A673 (cell line): Measurements from ENCODE around the gene TCEA2. TPM values are rescaled to one million over a fixed set of nuclear protein-coding genes. Genes with fewer than 3 reads are reported as not detected.

Experiments
- BruUV-seq: library from RNA; stranded (reverse); fragments of 400-500 nt; replicated peaks from 2 replicates; lab custom pipeline; 2021; lab: Mats Ljungman, UMichigan
- CTCF ChIA-PET: fragments of 300-600 bp; sonication (Branson Sonifier 250); formaldehyde crosslinking; loops from one replicate; lab custom pipeline; 2022; ENCODE audit warnings: antibody characterized with exemption; lab: Charles Lee
- POLR2A ChIA-PET: fragments of 300-600 bp; sonication (Branson Sonifier 250); formaldehyde crosslinking; loops from one replicate; lab custom pipeline; 2022; ENCODE audit warnings: antibody characterized with exemption; ENCODE audit not compliant: low non-redundant PET; lab: Charles Lee
- DNase-seq: peaks from one replicate; pipeline ENCODE4 v3.0.0-alpha.2; 2015; ENCODE audit warnings: low spot score
- H3K27ac ChIP-seq: fragments of 200-600 bp; sonication (generic); 2 replicates; pipeline ENCODE4 v1.5.1; 2016; ENCODE audit warnings: mixed run types, low read depth, mild to moderate bottlenecking, mixed read lengths, antibody characterized with exemption, low read length; ENCODE audit not compliant: poor library complexity, severe bottlenecking
- H3K27me3 ChIP-seq: fragments of 200-600 bp; sonication (generic); replicated peaks from 2 replicates; pipeline ENCODE4 v1.6.1; 2017; ENCODE audit warnings: mixed run types, low read depth, mild to moderate bottlenecking, mixed read lengths, antibody characterized with exemption, low read length; ENCODE audit not compliant: insufficient read depth, poor library complexity
- H3K36me3 ChIP-seq: fragments of 200-600 bp; sonication (generic); 2 replicates; pipeline ENCODE4 v1.6.1; 2016; ENCODE audit warnings: mixed run types, mild to moderate bottlenecking, mixed read lengths, antibody characterized with exemption, low read length; ENCODE audit not compliant: insufficient read depth, poor library complexity, severe bottlenecking
- H3K4me1 ChIP-seq: fragments of 200-600 bp; sonication (generic); 2 replicates; pipeline ENCODE4 v1.6.1; 2017; ENCODE audit warnings: mixed run types, mild to moderate bottlenecking, mixed read lengths, antibody characterized with exemption, low read length; ENCODE audit not compliant: insufficient read depth, poor library complexity, severe bottlenecking
- H3K4me3 ChIP-seq: fragments of 200-600 bp; sonication (generic); 2 replicates; pipeline ENCODE4 v1.5.1; 2016; ENCODE audit warnings: low read depth, mixed run types, mild to moderate bottlenecking, mixed read lengths, low read length; ENCODE audit not compliant: poor library complexity, severe bottlenecking
- H3K9me3 ChIP-seq: fragments of 200-600 bp; sonication (generic); 2 replicates; pipeline ENCODE4 v1.6.1; 2016; ENCODE audit warnings: mixed run types, low read depth, mild to moderate bottlenecking, mixed read lengths, antibody characterized with exemption, low read length; ENCODE audit not compliant: poor library complexity, severe bottlenecking
- CTCF ChIP-seq: fragments of 300-800, 200-600 bp; sonication (generic); conservative IDR thresholded peaks from 2 replicates; pipeline ENCODE4 v1.5.1; 2017; ENCODE audit warnings: low read depth, mild to moderate bottlenecking, antibody characterized with exemption, low read length, moderate library complexity, mixed read lengths
- EZH2 ChIP-seq: fragments of 200-600 bp; sonication (generic); IDR thresholded peaks from 2 replicates; pipeline ENCODE4 v1.6.1; 2017; ENCODE audit warnings: borderline replicate concordance, low read depth, mild to moderate bottlenecking, mixed read lengths, antibody characterized with exemption, low read length; ENCODE audit not compliant: poor library complexity, severe bottlenecking
- intact Hi-C: fragments of 100-400 bp; cut with micrococcal nuclease; formaldehyde crosslinking; loops from one replicate; pipeline ENCODE4 v1.10.0; 2022; ENCODE audit not compliant: unreplicated experiment
- total RNA-seq: library from RNA; stranded (reverse); gene quantifications from 2 replicates; pipeline ENCODE4 v1.2.3, GENCODE V29; 2021

Gene TCEA2
- total RNA-seq, 1 experiment from 2014 or later, result 35.0 TPM

- Histone ChIP-seq H3K9me3 (no peaks in the 10 kb centered on the region), H3K4me1 (peaks cover 18% of the 10 kb centered on the region), H3K27ac (no peak overlapping the region), H3K27me3 (no peaks in the 10 kb centered on the region), H3K36me3 (no peaks in the 10 kb centered on the region), H3K4me3 (peak overlapping the region; percentile 93)
- no peak for DNase-seq
- ChIA-PET CTCF (no interaction called here), POLR2A (no interaction called here)
- no peak for TF ChIP-seq CTCF
- no peak for TF ChIP-seq EZH2
- intact Hi-C loops, result no loop called here
- BruUV-seq, result no TSS peak
Observed at GRCh38 chr20:64064145-64064698, 1.2 kb downstream of the TCEA2 start.

GRCh38 chr20:64065062-64065973 is 2.3 kb downstream of the TCEA2 start:
- TF ChIP-seq CTCF, result no peak
- TF ChIP-seq EZH2, result no peak
- H3K4me3 ChIP-seq, result no peak overlapping the region
- POLR2A ChIA-PET, result interaction anchor here (0.6 kb wide), 1 partner anchor 200 kb away, joined by 5 read pairs; the partner anchor contains the start of gene TPD52L2
- H3K9me3 ChIP-seq, result no peaks in the 10 kb centered on the region
- peaks cover 18% of the 10 kb centered on the region for H3K4me1 ChIP-seq
- no peak overlapping the region for H3K27ac ChIP-seq
- BruUV-seq, result no TSS peak
- no peaks in the 10 kb centered on the region for H3K27me3 ChIP-seq
- no peak for DNase-seq
- CTCF ChIA-PET, result no interaction called here
- no peaks in the 10 kb centered on the region for H3K36me3 ChIP-seq
- intact Hi-C loops, result no loop called here

GRCh38 chr20:64065974-64066343 is 3.0 kb downstream of the TCEA2 start:
- no peak for TF ChIP-seq EZH2
- TF ChIP-seq CTCF, result no peak
- H3K36me3 ChIP-seq, result no peaks in the 10 kb centered on the region
- no TSS peak for BruUV-seq
- H3K4me3 ChIP-seq, result no peak overlapping the region
- H3K4me1 ChIP-seq, result peaks cover 18% of the 10 kb centered on the region
- intact Hi-C loops, result no loop called here
- H3K9me3 ChIP-seq, result no peaks in the 10 kb centered on the region
- CTCF ChIA-PET, result no interaction called here
- POLR2A ChIA-PET, result interaction anchor here (0.6 kb wide), 1 partner anchor 201 kb away, joined by 5 read pairs; the partner anchor contains the start of gene TPD52L2
- H3K27ac ChIP-seq, result no peak overlapping the region
- H3K27me3 ChIP-seq, result no peaks in the 10 kb centered on the region
- DNase-seq, result no peak
